Measurements from ENCODE around the gene MICU1. TPM values are rescaled to one million over a fixed set of nuclear protein-coding genes. Genes with fewer than 3 reads are reported as not detected.

The MICU1 gene
- total and polyA plus RNA-seq, 2 of the 13 experiments (the other 11 are each of a cell fraction or from before 2014, with no cell fraction given): 32.5 to 56.1 TPM

GRCh38 chr10:72319416-72320254 lies 306.2 kb downstream of the MICU1 start (continued):
- TF ChIP-seq FOSL2 (CRISPR knock-in tag; IDR thresholded peaks at IDR 0.05) (no peak), MAF1 (CRISPR knock-in tag; IDR thresholded peaks at IDR 0.05; ENCODE audit: borderline replicate concordance) (peak; percentile 67; the same call in 1 of the 2 replicates), ZBTB26 (CRISPR knock-in tag; IDR thresholded peaks at IDR 0.05; ENCODE audit: borderline replicate concordance) (no peak), CREM (IDR thresholded peaks at IDR 0.05) (peak; percentile 45; the same call in 1 of the 2 replicates), CREM (CRISPR knock-in tag; IDR thresholded peaks at IDR 0.05) (no peak), ZNF275 (CRISPR knock-in tag; IDR thresholded peaks at IDR 0.05; ENCODE audit: borderline replicate concordance) (peak; percentile 75; the same call in 1 of the 2 replicates), AGO2 (optimal IDR thresholded peaks at IDR 0.05; ENCODE audit: low read depth, low read length) (peak; percentile 89), ZSCAN30 (CRISPR knock-in tag; IDR thresholded peaks at IDR 0.05) (0 out of 2 replicates have a peak, but pooled peaks have one; percentile 37), ZNF142 (CRISPR knock-in tag; IDR thresholded peaks at IDR 0.05) (peak; percentile 66; the same call in 1 of the 2 replicates), HIVEP1 (CRISPR knock-in tag; IDR thresholded peaks at IDR 0.05) (no peak), E2F1 (CRISPR knock-in tag; IDR thresholded peaks at IDR 0.05) (peak; percentile 12), KLF13 (CRISPR knock-in tag; IDR thresholded peaks at IDR 0.05) (no peak), AKAP8 (CRISPR knock-in tag; IDR thresholded peaks at IDR 0.05) (no peak), ZEB1 (IDR thresholded peaks at IDR 0.05; ENCODE audit: insufficient replicate concordance, low read depth) (no peak), PHF8 (CRISPR knock-in tag; IDR thresholded peaks at IDR 0.05) (peak; percentile 50; the same call in 1 of the 2 replicates), MTF1 (CRISPR knock-in tag; IDR thresholded peaks at IDR 0.05) (peak; percentile 89; the same call in 1 of the 2 replicates), HOXA7 (CRISPR knock-in tag; IDR thresholded peaks at IDR 0.05) (no peak), ZKSCAN5 (CRISPR knock-in tag; IDR thresholded peaks at IDR 0.05) (no peak), GTF2F1 (IDR thresholded peaks at IDR 0.05; ENCODE audit: low read length) (no peak), ZFYVE20 (CRISPR knock-in tag; IDR thresholded peaks at IDR 0.05; ENCODE audit: borderline replicate concordance, low read depth) (no peak), ZNF530 (CRISPR knock-in tag; IDR thresholded peaks at IDR 0.05; ENCODE audit: low read depth) (no peak)

Data from HepG2 (cell line).